Middle frontal gyrus (tissue), 1 donor: ENCODE measurements around the gene CD68.

ENCODE experiments used
- DNase-seq: peaks from one replicate; pipeline ENCODE4 v3.0.0-alpha.2; 2015; ENCODE audit warnings: low spot score; ENCODE audit errors: extremely low spot score

Gene CD68

DNA sequence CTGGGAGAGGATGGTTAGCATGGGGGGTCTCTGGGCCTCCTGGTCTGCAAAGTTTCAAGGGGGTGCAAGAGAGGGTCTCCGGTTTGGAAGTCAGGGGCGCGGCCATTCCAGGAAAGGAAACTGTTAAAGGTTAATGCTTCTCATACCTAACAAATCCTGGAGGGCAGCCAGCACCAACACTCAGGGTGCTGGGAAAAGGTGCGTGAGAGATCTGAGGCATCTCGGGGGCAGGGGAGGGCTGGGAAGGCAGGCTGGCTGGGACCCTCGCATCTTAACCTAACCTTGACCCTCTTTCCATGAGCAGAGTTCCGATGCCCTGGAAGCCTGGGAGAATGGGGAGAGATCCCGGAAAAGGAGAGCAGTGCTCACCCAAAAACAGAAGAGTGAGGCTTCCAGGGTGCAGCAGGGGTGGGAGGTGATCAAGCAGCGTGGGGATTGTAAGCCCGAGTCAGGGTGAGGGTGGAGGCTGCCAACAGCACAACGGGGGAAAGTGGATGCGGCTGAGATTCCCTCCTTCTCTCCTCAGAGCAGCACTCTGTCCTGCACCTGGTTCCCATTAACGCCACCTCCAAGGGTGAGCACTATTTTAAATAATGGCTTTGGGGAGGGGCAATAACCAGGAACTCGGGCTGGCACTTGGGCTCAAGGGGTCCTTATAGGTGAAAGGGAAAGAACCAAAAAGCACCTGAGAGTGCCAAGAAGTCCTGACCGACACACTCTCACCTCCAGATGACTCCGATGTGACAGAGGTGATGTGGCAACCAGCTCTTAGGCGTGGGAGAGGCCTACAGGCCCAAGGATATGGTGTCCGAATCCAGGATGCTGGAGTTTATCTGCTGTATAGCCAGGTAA lies 19.9 kb upstream of the CD68 start:
- DNase-seq: no peak

- no peak for DNase-seq
These were observed 19.0 kb upstream of the CD68 start for GRCh38 chr17:7560172-7561027.

DNA sequence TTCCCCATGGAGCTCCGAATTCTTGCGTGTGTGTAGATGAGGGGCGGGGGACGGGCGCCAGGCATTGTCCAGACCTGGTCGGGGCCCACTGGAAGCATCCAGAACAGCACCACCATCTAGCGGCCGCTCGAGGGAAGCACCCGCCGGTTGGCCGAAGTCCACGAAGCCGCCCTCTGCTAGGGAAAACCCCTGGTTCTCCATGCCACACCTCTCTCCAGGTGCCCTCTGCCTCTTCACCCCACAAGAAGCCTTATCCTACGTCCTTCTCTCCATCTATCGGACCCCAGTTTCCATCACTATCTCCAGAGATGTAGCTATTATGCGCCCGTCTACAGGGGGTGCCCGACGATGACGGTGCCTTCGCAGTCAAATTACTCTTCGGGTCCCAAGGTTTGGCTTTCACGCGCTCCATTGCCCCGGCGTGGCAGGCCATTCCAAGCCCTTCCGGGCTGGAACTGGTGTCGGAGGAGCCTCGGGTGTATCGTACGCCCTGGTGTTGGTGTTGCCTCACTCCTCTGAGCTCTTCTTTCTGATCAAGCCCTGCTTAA lies 18.3 kb upstream of the CD68 start:
- no peak for DNase-seq

DNA sequence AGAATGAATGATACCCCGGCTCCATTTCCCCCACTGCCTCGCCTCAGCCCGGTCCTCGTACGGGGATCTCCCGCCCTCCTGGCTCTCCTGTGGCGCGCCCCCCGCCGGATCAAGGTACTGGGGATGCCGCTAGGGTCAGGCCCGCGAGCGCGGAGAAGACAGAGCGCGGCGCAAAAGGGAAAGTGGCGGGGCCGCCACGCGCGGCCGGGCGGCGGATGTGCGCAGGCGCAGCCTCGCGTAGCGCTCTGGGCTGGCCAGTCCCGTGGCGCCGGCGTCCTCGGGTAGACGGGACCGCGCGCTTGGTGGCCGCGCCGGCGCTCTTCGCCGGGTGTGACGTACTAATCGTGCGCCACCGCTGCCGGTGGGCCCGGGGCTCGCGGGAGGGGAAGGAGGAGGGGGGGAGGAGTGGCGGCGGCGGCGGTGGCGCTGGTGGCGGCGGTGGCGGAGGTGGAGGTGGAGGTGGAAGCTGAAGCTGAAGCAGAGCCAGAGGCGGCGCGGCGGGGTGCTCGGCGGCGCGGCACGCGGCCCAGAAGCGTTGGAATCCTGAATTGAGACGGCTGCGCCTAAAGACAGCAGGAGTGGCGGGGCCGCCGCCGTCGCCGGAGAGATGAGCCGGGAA lies 17.7 kb upstream of the CD68 start, which contains the start of gene SENP3:
Gene SENP3 (plus strand): TSS at position 331 of the 619 bp plus-strand sequence. CDS start 1,158 bp downstream, outside the sequence.
- peak; percentile 90 for DNase-seq

- no peak for DNase-seq
These were observed 17.2 kb upstream of the CD68 start for GRCh38 chr17:7562208-7562605.

DNA sequence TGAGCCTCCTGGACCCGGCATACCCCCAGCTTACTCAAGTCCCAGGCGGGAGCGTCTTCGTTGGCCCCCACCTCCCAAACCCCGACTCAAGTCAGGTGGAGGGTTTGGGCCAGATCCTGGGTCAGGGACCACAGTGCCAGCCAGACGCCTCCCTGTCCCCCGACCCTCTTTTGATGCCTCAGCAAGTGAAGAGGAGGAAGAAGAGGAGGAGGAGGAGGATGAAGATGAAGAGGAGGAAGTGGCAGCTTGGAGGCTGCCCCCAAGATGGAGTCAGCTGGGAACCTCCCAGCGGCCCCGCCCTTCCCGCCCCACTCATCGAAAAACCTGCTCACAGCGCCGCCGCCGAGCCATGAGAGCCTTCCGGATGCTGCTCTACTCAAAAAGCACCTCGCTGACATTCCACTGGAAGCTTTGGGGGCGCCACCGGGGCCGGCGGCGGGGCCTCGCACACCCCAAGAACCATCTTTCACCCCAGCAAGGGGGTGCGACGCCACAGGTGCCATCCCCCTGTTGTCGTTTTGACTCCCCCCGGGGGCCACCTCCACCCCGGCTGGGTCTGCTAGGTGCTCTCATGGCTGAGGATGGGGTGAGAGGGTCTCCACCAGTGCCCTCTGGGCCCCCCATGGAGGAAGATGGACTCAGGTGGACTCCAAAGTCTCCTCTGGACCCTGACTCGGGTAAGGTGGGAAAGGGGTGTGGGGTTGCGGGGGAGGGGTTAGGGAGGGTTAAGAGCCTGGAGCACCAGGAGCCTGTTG lies 16.1 kb upstream of the CD68 start:
- DNase-seq: no peak

DNA sequence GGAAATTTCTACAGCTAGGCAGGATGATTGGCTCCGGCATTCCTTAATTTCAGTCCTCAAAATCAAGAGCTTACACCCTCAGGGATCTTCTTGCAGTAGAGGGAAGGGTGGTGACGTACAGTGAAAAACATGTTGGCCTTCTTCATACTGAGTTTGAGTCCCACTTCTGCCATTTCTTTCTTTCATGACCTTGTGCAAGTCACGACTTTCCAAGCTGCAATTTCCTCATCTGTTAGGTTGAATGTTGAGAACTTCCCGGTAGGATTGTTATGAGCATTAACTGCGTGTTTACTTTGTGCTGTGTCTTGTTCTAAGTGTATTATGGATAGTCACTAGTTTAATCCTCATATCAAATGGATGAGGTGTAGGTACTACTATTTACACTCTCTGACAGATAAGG lies 9.9 kb upstream of the CD68 start:
- DNase-seq: no peak

DNA sequence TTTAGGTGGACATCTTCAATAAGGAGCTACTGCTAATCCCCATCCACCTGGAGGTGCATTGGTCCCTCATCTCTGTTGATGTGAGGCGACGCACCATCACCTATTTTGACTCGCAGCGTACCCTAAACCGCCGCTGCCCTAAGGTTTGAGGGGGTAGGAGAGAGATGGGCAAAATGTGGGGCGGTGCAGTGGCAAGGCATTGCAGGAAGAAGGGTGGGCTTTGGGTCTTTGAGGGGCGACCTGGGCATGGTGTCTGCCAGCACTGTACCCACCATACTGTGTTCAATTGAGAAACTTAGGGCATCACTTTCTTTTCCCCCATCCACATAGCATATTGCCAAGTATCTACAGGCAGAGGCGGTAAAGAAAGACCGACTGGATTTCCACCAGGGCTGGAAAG lies 9.1 kb upstream of the CD68 start:
- DNase-seq: no peak

DNA sequence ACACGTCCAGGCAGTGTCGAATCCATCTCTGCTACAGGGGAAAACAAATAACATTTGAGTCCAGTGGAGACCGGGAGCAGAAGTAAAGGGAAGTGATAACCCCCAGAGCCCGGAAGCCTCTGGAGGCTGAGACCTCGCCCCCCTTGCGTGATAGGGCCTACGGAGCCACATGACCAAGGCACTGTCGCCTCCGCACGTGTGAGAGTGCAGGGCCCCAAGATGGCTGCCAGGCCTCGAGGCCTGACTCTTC lies 7.2 kb upstream of the CD68 start:
- DNase-seq: no peak

DNA sequence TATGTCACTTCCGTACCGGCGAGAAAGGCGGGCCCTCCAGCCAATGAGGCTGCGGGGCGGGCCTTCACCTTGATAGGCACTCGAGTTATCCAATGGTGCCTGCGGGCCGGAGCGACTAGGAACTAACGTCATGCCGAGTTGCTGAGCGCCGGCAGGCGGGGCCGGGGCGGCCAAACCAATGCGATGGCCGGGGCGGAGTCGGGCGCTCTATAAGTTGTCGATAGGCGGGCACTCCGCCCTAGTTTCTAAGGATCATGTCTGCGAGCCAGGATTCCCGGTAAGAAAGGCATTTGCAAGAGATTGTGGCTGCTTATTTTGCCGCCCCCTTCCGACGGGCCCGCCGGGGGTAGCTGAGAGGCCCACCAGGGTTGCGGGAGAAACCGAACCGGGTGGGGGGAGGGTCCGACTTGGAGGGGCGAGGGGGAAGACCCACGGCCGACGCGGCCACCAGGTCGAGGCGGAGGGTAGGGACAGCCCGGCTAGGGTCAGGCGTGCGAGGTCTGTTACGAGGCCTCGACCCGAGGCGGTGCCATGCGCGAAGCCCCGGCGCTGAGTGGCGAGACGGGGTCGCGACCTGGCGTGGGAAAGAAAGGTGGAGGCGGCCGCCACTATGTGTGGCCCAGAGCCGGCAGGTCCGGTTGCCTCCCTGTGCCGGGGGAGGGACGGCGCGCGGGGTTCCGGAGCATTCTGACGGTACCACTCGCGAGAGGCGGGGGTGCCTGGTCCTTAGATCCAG lies 6.7 kb upstream of the CD68 start:
- peak; percentile 100 for DNase-seq

GRCh38 chr17:7573324-7574080 lies 5.9 kb upstream of the CD68 start:
- DNase-seq: peak; percentile 76

DNA sequence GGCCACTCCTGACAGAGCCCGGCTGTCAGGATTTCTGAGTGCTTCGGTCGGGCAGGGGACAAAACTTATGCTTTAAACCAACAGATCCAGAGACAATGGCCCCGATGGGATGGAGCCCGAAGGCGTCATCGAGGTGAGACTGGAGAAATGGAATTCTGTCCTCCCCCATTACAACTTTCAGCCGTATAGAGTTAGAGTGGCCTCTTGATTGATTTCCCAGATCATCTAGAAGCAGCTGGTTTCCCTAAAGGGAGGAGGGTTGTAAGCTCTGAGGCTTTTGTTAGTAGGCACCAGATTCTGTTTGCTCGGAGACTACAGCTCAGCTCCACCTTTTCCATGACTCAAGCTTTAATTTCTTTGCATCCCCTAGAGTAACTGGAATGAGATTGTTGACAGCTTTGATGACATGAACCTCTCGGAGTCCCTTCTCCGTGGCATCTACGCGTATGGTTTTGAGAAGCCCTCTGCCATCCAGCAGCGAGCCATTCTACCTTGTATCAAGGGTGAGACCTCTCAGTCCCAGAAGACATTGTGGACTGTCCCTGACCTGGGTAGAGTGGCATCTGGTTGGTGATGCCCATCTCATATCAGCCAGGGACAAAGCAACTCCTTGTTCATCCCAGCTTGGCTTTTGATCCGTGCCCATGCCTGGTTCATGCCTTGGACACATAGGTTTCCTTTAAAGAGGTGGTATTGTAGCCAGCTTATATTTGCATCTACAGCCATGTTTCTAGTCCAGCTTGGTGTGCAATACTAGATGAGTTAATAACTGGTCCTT lies 5.1 kb upstream of the CD68 start:
- no peak for DNase-seq

GRCh38 chr17:7575481-7575883 lies 4.0 kb upstream of the CD68 start:
- no peak for DNase-seq

- DNase-seq: no peak
These were observed 3.5 kb upstream of the CD68 start for GRCh38 chr17:7575959-7576358.

DNA sequence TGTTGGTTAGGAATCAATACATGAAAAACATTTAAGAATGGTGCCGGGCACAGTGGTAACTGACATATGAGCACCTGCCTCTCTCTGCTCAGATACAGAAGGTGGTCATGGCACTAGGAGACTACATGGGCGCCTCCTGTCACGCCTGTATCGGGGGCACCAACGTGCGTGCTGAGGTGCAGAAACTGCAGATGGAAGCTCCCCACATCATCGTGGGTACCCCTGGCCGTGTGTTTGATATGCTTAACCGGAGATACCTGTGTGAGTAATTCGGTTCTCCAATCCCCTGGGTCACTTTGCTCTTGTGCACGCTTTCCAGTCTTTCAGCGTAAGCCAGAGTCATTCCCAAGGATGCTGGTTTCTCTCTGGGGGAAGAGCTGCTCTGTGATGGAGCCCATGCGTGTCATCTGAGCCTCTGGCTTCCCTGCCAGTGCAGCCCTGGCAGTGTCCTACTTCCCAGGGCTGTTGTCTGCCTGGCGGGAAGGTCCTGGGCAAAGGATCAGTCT lies 3.0 kb upstream of the CD68 start:
- no peak for DNase-seq

DNA sequence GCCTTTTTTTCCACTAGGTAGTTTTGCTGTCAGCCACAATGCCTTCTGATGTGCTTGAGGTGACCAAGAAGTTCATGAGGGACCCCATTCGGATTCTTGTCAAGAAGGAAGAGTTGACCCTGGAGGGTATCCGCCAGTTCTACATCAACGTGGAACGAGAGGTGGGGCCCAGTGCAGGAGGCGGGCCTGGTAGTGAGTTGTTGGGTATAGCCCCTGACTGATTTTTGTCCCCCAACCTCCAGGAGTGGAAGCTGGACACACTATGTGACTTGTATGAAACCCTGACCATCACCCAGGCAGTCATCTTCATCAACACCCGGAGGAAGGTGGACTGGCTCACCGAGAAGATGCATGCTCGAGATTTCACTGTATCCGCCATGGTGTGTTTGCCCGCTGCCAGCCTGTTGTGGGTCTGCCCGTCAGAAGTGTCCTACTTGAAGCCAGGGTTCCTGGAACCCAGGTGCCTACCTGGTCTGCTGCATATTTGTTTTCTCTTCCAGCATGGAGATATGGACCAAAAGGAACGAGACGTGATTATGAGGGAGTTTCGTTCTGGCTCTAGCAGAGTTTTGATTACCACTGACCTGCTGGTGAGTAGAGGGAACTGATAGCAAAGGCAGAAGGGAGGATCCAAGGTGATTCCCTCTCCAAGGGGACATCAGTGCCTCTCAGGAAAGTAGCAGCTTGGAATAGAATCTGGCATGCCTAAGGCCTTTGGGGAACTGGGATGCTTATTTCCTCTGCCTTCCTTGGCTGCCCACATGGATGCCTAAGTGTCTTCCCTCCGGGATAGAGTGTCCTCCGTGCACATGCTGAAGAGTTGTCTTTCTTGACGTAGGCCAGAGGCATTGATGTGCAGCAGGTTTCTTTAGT lies 1.9 kb upstream of the CD68 start:
- DNase-seq: no peak

- no peak for DNase-seq
These were observed 581 bp downstream of the CD68 start for GRCh38 chr17:7579834-7580603.
